ENCODE data around the gene ROR2.

ROR2 gene

DNA sequence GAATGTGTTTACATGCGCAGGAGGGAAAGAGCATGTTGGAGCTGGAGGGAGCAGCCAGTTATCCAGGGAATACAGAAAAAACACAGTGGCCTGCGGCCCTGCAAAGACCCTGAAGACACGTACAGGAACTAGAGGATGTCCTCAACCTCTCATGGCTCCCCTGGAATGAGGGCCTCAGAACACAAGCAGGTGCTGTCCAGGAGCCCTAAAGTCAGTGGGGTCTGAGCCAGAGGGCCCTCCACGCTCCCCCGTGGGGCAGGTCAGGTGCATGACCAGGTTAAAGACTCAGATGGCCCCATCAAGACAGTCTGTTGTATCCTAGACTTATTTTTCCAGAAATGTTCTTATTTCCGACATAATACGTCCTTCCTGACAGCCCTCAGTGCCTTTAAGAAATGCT, 106.9 kb downstream of the ROR2 start:
- no peak overlapping the region for H3K4me3 Mint-ChIP-seq
- peaks cover 16% of the 10 kb centered on the region for H3K4me1 Mint-ChIP-seq (ENCODE audit: low read depth)
- H3K27ac Mint-ChIP-seq: no peak overlapping the region
- H3K36me3 Mint-ChIP-seq: no peaks in the 10 kb centered on the region
- peaks cover 11% of the 10 kb centered on the region for H3K27me3 Mint-ChIP-seq
- H3K9me3 Mint-ChIP-seq (ENCODE audit: low read depth): no peaks in the 10 kb centered on the region

DNA sequence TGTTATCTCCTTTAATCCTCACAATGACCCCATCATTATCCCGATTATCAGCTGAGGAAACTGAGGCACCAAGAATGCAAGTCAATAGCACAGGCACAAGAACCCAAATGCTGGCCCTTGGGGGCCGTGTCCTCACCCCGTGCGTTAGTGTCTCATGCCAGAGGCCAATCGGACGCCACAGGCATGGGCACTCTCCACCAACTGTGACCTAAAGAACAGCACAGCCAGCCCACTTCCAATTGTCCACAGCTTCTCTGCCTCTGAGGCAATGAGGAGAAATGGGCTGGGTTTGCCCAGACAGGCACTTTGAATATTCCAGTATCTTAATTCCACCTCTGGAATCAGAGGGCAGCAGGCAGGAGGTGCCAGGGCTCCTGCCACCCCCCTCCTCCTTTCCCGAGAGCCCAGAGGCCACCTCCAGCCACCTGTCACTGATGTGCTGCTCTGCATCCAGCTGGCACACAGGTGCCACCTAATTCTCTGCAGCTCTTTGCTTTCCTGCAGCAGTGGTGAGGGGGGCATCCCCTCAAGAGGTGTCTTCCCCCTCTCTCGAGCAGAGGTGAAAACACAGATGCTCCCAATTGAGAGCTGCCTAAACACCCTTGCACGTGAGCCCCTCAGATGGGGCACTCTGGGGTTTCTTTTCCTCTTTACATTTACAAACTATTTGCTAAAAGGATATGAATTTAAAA, 107.5 kb downstream of the ROR2 start:
- H3K4me3 Mint-ChIP-seq: no peak overlapping the region
- H3K36me3 Mint-ChIP-seq: no peaks in the 10 kb centered on the region
- H3K27ac Mint-ChIP-seq: no peak overlapping the region
- peaks cover 10% of the 10 kb centered on the region for H3K4me1 Mint-ChIP-seq (ENCODE audit: low read depth)
- peaks cover 11% of the 10 kb centered on the region for H3K27me3 Mint-ChIP-seq
- H3K9me3 Mint-ChIP-seq (ENCODE audit: low read depth): no peaks in the 10 kb centered on the region

DNA sequence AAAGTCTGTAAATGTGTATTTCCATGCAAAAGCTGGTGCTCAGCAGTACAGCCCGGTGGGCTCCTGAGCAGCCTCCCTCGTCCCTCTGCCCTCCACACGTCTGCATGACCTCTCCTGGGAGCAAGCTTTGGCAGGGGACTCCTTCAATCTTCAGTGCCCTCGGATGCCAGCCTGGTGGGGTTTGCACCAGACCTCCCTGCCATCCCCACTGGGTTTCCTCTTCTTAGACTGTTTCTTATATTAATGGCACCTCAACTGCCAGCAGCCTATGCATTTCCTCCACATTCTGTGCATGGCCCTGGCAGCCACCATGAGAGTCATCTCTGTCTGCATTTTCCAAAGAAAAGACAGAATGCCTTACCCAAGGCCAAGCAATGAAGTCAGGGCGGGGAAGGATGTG, 108.4 kb downstream of the ROR2 start:
- H3K4me1 Mint-ChIP-seq (ENCODE audit: low read depth): peaks cover 10% of the 10 kb centered on the region
- H3K27ac Mint-ChIP-seq: no peak overlapping the region
- no peaks in the 10 kb centered on the region for H3K9me3 Mint-ChIP-seq (ENCODE audit: low read depth)
- H3K4me3 Mint-ChIP-seq: no peak overlapping the region
- peaks cover 11% of the 10 kb centered on the region for H3K27me3 Mint-ChIP-seq
- no peaks in the 10 kb centered on the region for H3K36me3 Mint-ChIP-seq

GRCh38 chr9:91840882-91841281, 109.1 kb downstream of the ROR2 start:
- peaks cover 10% of the 10 kb centered on the region for H3K4me1 Mint-ChIP-seq (ENCODE audit: low read depth)
- no peaks in the 10 kb centered on the region for H3K9me3 Mint-ChIP-seq (ENCODE audit: low read depth)
- H3K4me3 Mint-ChIP-seq: no peak overlapping the region
- H3K27ac Mint-ChIP-seq: no peak overlapping the region
- H3K27me3 Mint-ChIP-seq: peaks cover 13% of the 10 kb centered on the region
- no peaks in the 10 kb centered on the region for H3K36me3 Mint-ChIP-seq

DNA sequence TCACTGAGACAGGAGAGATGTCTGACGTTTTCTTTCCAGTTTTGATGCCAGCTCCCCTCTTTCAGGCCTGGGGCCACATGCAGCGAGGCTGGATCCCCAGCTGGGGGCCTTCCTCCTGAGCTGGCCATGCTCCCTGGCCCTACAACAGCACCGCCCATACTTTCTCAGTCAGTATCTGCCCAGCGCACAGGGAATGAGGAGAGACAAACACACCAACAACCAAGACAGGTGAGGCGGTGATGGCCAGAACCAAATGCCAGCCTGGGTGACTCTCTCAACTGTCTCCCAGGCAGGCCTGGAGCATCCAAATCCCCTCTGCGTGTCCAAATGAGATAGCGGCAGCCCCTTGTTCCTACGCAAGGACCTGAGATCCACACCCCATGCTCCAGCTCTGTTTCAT, 109.6 kb downstream of the ROR2 start:
- Mint-ChIP-seq H3K27me3 (peaks cover 13% of the 10 kb centered on the region), H3K9me3 (ENCODE audit: low read depth) (no peaks in the 10 kb centered on the region), H3K4me3 (no peak overlapping the region), H3K4me1 (ENCODE audit: low read depth) (peaks cover 10% of the 10 kb centered on the region), H3K36me3 (no peaks in the 10 kb centered on the region), H3K27ac (no peak overlapping the region)

DNA sequence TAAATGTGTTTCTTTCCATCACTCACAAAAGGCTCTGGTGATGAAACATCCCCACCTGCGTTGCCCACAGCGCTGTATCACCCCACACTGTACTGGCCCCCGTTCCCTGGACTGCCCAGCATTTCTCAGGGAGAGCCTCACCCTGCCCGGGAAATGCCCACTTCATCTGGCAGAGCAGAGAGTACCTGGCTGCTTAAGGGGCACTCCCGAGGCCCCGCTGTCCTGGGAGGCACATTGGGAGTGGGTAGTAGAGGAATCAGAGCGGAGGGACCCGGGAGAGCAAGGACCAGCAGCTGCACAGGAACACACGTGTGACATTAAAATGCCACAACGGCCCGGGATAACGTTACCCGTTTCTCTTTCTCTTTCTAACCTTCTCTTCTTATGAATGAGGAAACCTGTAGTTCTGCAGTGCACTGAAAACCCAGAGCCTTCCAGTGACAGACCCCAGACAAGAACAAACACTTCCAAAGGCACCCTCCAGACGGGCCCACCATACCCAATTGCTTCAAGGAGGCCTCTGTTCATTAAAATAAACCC, 110.0 kb downstream of the ROR2 start:
- peaks cover 10% of the 10 kb centered on the region for H3K4me1 Mint-ChIP-seq (ENCODE audit: low read depth)
- H3K9me3 Mint-ChIP-seq (ENCODE audit: low read depth): no peaks in the 10 kb centered on the region
- H3K27ac Mint-ChIP-seq: no peak overlapping the region
- peaks cover 13% of the 10 kb centered on the region for H3K27me3 Mint-ChIP-seq
- H3K4me3 Mint-ChIP-seq: no peak overlapping the region
- no peaks in the 10 kb centered on the region for H3K36me3 Mint-ChIP-seq

DNA sequence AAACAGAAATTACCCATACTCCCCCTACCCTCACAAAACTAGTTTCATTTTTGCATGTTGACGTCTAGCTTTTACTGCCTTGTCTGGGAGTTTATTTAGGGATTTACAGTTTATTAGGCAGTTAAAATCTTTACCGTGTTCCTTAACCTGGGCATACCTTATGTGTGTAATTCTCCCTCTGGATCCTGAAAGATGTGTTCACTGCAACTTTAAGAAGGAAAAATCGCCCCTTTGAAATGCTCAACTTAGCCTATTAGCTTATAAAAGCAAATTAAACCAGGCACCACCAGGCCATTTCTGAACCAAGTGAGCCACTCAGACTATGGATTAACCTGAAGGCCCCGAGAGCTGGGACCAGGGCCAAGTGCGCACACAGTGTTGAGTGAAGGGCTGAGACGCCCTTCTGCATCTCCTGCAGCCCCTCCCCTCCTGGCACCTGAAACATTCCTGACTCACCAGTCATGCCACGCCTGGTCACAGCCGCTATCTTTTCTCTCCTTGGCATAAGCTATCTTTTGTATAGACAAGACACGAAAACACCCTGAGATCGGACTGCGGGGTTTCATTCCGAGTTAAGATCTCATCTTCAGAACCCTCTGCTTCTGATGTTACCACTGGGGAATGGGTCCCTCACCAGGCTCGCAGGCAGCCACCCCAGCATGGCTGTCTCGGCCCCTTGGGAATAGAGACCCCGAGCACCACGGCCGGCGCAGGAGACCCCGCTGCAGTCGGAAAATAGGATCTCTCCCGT, 111.9 kb downstream of the ROR2 start:
- no peaks in the 10 kb centered on the region for H3K36me3 Mint-ChIP-seq
- H3K4me1 Mint-ChIP-seq (ENCODE audit: low read depth): peaks cover 2% of the 10 kb centered on the region
- H3K27ac Mint-ChIP-seq: no peak overlapping the region

DNA sequence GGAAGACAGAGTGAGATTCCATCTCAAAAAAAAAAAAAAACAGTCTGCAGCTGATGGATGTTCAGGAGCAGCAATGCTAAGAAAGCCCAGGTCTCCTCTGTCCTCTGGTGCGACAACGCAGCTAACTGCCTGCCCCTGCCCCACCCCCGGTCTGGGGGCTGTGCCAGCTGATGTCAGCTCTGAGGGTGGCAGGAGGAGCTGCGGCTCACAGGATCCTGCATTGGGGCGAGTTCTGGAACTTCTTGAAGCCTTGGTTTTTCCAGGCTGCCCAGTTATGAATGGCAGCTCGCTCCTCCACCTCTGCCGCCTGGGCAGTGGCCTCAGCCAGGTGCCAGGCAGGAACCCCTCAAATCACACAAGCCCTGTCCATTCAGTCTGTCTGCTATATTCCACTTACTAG, 113.5 kb downstream of the ROR2 start:
- no peaks in the 10 kb centered on the region for H3K9me3 Mint-ChIP-seq (ENCODE audit: low read depth)
- peaks cover 7% of the 10 kb centered on the region for H3K27me3 Mint-ChIP-seq
- H3K4me3 Mint-ChIP-seq: no peak overlapping the region
- no peaks in the 10 kb centered on the region for H3K4me1 Mint-ChIP-seq (ENCODE audit: low read depth)
- no peaks in the 10 kb centered on the region for H3K36me3 Mint-ChIP-seq
- no peak overlapping the region for H3K27ac Mint-ChIP-seq

More for the DNA sequence above, 111.9 kb downstream of the ROR2 start:
- Mint-ChIP-seq H3K9me3 (ENCODE audit: low read depth) (no peaks in the 10 kb centered on the region), H3K4me3 (no peak overlapping the region), H3K27me3 (peaks cover 13% of the 10 kb centered on the region)

- Mint-ChIP-seq H3K4me3 (no peak overlapping the region), H3K36me3 (no peaks in the 10 kb centered on the region), H3K4me1 (ENCODE audit: low read depth) (no peaks in the 10 kb centered on the region), H3K27me3 (peaks cover 7% of the 10 kb centered on the region), H3K27ac (no peak overlapping the region), H3K9me3 (ENCODE audit: low read depth) (no peaks in the 10 kb centered on the region)
Observed at GRCh38 chr9:91835632-91836031, 114.4 kb downstream of the ROR2 start.

DNA sequence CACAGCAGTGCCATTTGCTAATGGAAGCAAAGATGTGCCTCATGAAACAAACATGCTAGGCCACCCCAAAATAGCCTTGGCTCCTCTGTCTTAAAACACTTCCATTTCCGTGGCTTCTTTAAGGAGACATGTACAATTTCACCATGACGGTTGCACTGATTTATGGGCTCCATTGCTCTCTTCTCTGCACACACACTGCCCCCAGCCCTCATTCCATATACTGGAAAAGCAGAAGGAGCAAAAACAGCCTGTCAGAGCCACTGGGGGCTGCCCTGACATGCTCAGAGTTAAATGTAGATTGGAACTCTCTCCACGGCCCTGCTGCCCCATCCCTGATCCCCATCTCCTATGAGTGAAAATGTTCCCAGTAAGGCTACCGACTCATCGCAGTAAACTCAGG, 114.8 kb downstream of the ROR2 start:
- no peak overlapping the region for H3K27ac Mint-ChIP-seq

GRCh38 chr9:91834740-91835139, 115.3 kb downstream of the ROR2 start:
- Mint-ChIP-seq H3K27ac (no peak overlapping the region), H3K9me3 (ENCODE audit: low read depth) (no peaks in the 10 kb centered on the region), H3K4me1 (ENCODE audit: low read depth) (no peaks in the 10 kb centered on the region), H3K36me3 (no peaks in the 10 kb centered on the region), H3K27me3 (peaks cover 7% of the 10 kb centered on the region), H3K4me3 (no peak overlapping the region)

More for the DNA sequence above, 114.8 kb downstream of the ROR2 start:
- Mint-ChIP-seq H3K4me1 (ENCODE audit: low read depth) (no peaks in the 10 kb centered on the region), H3K36me3 (no peaks in the 10 kb centered on the region), H3K4me3 (no peak overlapping the region), H3K9me3 (ENCODE audit: low read depth) (no peaks in the 10 kb centered on the region), H3K27me3 (peaks cover 7% of the 10 kb centered on the region)

- no peaks in the 10 kb centered on the region for H3K4me1 Mint-ChIP-seq (ENCODE audit: low read depth)
- H3K27ac Mint-ChIP-seq: no peak overlapping the region
- peaks cover 4% of the 10 kb centered on the region for H3K27me3 Mint-ChIP-seq
- H3K4me3 Mint-ChIP-seq: no peak overlapping the region
- no peaks in the 10 kb centered on the region for H3K36me3 Mint-ChIP-seq
- no peaks in the 10 kb centered on the region for H3K9me3 Mint-ChIP-seq (ENCODE audit: low read depth)
Observed at GRCh38 chr9:91833878-91834255, 116.2 kb downstream of the ROR2 start.

DNA sequence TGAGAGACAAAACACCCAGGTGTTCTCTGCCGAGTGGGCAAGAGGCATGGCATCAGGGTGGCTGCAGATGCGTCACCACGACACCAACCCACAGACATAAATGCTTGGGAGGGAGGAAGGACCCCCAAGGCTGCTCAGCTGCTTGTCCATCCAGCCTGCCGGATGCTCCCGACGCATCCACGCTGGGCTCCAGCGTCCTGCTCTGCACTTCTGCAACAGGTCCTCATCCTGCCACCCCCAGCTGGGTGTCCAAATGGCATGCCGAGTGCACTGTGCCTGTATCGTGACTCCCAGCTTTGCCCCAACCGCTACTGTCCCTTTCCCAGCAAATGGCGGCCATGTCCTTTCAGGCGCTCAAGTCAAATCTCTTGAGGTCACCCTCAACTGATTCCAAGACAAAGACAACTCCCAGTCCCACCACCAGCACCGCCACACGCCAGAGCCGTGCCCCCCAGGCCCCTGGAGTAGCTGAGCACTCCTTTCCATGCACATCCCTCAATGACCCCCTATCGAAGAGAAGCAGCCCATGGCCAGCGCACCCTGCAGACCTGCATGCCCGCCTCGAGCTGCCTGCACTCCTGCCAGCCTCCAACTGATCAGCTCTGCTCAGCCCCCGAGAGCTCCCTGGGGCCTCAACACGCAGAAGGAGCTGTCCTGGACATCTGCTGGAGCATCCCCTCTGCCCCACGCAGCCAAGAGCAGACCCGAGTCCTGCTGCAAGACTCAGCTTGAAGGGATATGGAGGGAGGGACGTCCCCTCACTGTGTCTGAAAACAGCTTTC, 116.7 kb downstream of the ROR2 start:
- H3K4me3 Mint-ChIP-seq: no peak overlapping the region
- no peaks in the 10 kb centered on the region for H3K4me1 Mint-ChIP-seq (ENCODE audit: low read depth)
- H3K36me3 Mint-ChIP-seq: no peaks in the 10 kb centered on the region
- no peaks in the 10 kb centered on the region for H3K9me3 Mint-ChIP-seq (ENCODE audit: low read depth)
- H3K27ac Mint-ChIP-seq: no peak overlapping the region
- peaks cover 2% of the 10 kb centered on the region for H3K27me3 Mint-ChIP-seq

DNA sequence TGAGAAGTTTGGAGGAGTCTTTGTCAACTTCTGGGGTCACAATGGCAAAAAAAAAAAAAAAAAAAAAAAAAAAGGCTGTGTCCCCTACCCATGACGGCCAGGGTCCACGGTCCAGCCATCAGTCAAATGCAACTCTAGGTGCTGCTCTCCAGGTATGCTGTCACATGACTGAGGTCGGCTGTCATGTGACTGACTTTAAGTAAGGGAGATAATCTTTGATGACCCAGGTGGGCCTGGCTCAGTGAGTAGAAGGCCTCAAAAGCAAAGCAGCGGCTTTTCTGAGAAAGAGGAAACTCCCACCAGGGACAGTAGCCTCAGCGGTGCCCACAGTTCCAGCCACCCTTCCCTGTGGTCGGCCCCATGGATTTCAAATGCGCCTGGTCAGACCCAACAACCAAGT, 117.7 kb downstream of the ROR2 start:
- Mint-ChIP-seq H3K9me3 (ENCODE audit: low read depth) (no peaks in the 10 kb centered on the region), H3K4me1 (ENCODE audit: low read depth) (no peaks in the 10 kb centered on the region), H3K27ac (no peak overlapping the region), H3K36me3 (no peaks in the 10 kb centered on the region), H3K4me3 (no peak overlapping the region), H3K27me3 (peaks cover 3% of the 10 kb centered on the region)

DNA sequence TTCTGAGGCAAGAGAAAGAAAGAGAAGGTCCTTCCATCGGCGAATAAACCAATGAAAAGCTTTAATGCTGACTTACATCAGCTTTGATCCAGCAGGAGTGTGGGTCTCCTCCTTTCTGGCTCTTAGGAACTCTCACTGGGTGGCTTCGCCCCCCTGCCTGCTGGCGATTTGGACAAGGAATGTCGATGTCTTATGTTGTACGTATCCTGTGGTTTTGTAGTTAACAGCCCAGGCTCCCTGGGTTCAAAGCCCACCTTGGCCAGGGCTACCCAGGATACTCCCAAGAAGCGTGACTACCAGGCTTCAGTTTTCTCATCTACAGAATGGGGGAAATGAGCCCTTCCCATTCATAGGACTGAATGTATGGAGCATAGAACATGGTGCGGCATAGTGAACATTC, 124.2 kb downstream of the ROR2 start:
- no peaks in the 10 kb centered on the region for H3K9me3 Mint-ChIP-seq (ENCODE audit: low read depth)
- H3K36me3 Mint-ChIP-seq: no peaks in the 10 kb centered on the region
- H3K27me3 Mint-ChIP-seq: peaks cover 8% of the 10 kb centered on the region
- H3K27ac Mint-ChIP-seq: no peak overlapping the region
- no peak overlapping the region for H3K4me3 Mint-ChIP-seq
- H3K4me1 Mint-ChIP-seq (ENCODE audit: low read depth): no peaks in the 10 kb centered on the region

All from activated naive CD8-positive, alpha-beta T cell (primary cell).